Ascending aorta (tissue), 2 donors: ENCODE data around the gene SMPD4. TPM values are rescaled to one million over a fixed set of nuclear protein-coding genes. Genes with fewer than 3 reads are reported as not detected.
"Not testable (repeated sequence)": the region's sequence is repeated elsewhere in the genome, so short reads cannot be mapped to it uniquely, and the experiment has no call there.

ENCODE experiments used
- DNase-seq, 2 donors: peaks; one replicate each; pipeline ENCODE4 v3.0.0-alpha.2; 2019; ENCODE audit warnings: low spot score in 2 of 2
- H3K27ac ChIP-seq, 2 donors: fragments of 200-600 bp; sonication (generic); one replicate each; pipeline ENCODE4 v1.5.1; 2016 to 2017; ENCODE audit warnings: mild to moderate bottlenecking in 1 of 2
- H3K27me3 ChIP-seq: fragments of 200-600 bp; sonication (generic); one replicate; pipeline ENCODE4 v1.5.1; 2017
- H3K36me3 ChIP-seq, 2 donors: fragments of 200-600 bp; sonication (generic); one replicate each; pipeline ENCODE4 v1.5.1; 2016
- H3K4me1 ChIP-seq, 2 donors: fragments of 200-600 bp; sonication (generic); one replicate each; pipeline ENCODE4 v1.5.1; 2016 to 2017; ENCODE audit warnings: mild to moderate bottlenecking in 1 of 2
- H3K4me3 ChIP-seq, 2 donors: fragments of 200-600 bp; sonication (generic); one replicate each; pipeline ENCODE4 v1.5.1; 2016 to 2017; ENCODE audit warnings: mild to moderate bottlenecking in 1 of 2
- H3K9me3 ChIP-seq, 2 donors: fragments of 200-600 bp; sonication (generic); one replicate each; pipeline ENCODE4 v1.5.1; 2016
- intact Hi-C: fragments of 100-400 bp; cut with DNase I; formaldehyde crosslinking; loops from one replicate; pipeline ENCODE4 v1.15.1; 2023
- total RNA-seq: library from RNA; depleted of rRNA; stranded (reverse); fragments of >200 nt; gene quantifications from one replicate; pipeline ENCODE4 v1.1.0, GENCODE V29; 2016
- TF ChIP-seq, protein P1 (sequence below), 3 experiments: fragments of 200-600 bp in 2 of 3; fragments of 450-650 bp in 1 of 3; sonication (generic) in 2 of 3; IDR thresholded peaks; one replicate each; pipeline ENCODE4 v1.5.1; 2016 to 2019; ENCODE audit warnings: antibody characterized with exemption in 3 of 3, mild to moderate bottlenecking in 1 of 3, moderate library complexity in 1 of 3

Gene SMPD4, protein sequence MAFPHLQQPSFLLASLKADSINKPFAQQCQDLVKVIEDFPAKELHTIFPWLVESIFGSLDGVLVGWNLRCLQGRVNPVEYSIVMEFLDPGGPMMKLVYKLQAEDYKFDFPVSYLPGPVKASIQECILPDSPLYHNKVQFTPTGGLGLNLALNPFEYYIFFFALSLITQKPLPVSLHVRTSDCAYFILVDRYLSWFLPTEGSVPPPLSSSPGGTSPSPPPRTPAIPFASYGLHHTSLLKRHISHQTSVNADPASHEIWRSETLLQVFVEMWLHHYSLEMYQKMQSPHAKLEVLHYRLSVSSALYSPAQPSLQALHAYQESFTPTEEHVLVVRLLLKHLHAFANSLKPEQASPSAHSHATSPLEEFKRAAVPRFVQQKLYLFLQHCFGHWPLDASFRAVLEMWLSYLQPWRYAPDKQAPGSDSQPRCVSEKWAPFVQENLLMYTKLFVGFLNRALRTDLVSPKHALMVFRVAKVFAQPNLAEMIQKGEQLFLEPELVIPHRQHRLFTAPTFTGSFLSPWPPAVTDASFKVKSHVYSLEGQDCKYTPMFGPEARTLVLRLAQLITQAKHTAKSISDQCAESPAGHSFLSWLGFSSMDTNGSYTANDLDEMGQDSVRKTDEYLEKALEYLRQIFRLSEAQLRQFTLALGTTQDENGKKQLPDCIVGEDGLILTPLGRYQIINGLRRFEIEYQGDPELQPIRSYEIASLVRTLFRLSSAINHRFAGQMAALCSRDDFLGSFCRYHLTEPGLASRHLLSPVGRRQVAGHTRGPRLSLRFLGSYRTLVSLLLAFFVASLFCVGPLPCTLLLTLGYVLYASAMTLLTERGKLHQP
- total RNA-seq, result 185 TPM

DNA sequence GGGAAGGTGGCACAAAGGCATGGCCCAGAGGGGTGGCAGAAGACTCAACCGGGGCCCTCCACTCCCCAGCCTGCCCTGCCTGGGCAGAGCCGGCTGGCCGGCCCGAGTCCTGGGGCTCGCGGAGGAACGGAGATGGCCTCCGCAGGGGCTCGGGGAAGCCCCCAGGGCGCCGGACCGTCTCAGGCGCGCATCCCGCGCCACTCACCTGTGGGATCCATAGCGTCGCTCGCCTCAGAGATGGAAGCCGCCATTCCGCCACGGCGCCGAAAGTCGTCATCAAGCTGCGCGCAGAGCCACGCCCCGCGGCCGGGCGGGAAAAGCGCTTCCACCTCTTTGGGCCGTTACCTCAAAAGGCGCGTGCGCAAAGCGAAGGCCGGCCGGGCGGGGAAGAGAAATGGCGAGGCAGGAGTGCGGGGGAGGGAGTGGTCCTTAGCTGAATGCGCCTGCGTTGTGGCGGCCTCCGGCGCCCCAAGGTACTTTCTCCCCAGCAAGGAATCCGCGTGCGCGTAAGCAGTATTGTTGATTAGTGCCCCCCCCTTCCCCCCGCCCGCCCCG is at the start of gene SMPD4:
SMPD4 (minus strand) TSS at position 278 of the 555 bp plus-strand sequence. CDS start 5,010 bp downstream, outside the sequence.
- H3K4me1 ChIP-seq, result peaks cover 9 to 11% of the 10 kb centered on the region in 2 donors
- peaks cover 0 to 1% of the 10 kb centered on the region in 2 donors for H3K36me3 ChIP-seq
- intact Hi-C loops, result loop anchor here (1.0 to 2.0 kb wide), 2 partner anchors 161 to 911 kb away; partner anchors contain the start of genes FAM168B and IMP4
- TF ChIP-seq, protein P1, sequence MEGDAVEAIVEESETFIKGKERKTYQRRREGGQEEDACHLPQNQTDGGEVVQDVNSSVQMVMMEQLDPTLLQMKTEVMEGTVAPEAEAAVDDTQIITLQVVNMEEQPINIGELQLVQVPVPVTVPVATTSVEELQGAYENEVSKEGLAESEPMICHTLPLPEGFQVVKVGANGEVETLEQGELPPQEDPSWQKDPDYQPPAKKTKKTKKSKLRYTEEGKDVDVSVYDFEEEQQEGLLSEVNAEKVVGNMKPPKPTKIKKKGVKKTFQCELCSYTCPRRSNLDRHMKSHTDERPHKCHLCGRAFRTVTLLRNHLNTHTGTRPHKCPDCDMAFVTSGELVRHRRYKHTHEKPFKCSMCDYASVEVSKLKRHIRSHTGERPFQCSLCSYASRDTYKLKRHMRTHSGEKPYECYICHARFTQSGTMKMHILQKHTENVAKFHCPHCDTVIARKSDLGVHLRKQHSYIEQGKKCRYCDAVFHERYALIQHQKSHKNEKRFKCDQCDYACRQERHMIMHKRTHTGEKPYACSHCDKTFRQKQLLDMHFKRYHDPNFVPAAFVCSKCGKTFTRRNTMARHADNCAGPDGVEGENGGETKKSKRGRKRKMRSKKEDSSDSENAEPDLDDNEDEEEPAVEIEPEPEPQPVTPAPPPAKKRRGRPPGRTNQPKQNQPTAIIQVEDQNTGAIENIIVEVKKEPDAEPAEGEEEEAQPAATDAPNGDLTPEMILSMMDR (IDR thresholded peaks at IDR 0.05), result no peak
- peak within 1 kb of the TSS; percentile 92 to 99 for H3K4me3 ChIP-seq
- H3K9me3 ChIP-seq, result no peaks in the 10 kb centered on the region
- DNase-seq, result peak; percentile 86 to 98
- peak within 1 kb of the TSS; percentile 82 to 90 for H3K27ac ChIP-seq
- H3K27me3 ChIP-seq, result no peaks in the 10 kb centered on the region

DNA sequence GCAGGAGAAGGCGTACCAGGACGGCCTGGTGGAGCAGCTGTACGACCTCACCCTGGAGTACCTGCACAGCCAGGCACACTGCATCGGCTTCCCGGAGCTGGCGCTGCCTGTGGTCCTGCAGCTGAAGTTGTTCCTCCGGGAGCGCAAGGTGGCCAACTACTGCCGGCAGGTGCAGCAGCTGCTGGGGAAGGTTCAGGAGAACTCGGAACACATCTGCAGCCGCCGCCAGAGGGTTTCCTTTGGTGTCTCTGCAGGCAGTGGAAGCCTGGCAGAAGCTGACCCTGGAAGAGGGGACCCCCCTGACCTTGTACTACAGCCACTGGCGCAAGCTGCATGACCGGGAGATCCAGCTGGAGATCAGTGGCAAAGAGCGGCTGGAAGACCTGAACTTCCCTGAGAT is 49.5 kb upstream of the SMPD4 start:
- H3K4me1 ChIP-seq, H3K9me3 ChIP-seq, DNase-seq, H3K27ac ChIP-seq, H3K27me3 ChIP-seq, H3K4me3 ChIP-seq, H3K36me3 ChIP-seq, intact Hi-C loops: not testable (repeated sequence)

DNA sequence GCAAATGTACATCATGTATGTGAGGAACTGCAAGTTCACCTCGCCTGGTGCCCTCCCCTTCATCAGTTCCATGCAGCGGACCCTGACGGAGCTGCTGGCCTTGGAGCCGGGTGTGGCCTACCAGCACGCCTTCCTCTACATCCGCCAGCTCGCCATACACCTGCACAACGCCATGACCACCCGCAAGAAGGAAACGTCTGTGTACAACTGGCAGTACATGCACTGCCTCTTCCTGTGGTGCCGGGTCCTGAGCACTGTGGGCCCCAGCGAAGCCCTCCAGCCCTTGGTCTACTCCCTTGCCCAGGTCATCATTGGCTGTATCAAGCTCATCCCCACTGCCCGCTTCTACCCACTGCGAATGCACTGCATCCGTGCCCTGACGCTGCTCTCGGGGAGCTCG is 49.0 kb upstream of the SMPD4 start:
- intact Hi-C loops, H3K9me3 ChIP-seq, H3K4me1 ChIP-seq, H3K27me3 ChIP-seq, DNase-seq, H3K4me3 ChIP-seq, H3K36me3 ChIP-seq, H3K27ac ChIP-seq: not testable (repeated sequence)

DNA sequence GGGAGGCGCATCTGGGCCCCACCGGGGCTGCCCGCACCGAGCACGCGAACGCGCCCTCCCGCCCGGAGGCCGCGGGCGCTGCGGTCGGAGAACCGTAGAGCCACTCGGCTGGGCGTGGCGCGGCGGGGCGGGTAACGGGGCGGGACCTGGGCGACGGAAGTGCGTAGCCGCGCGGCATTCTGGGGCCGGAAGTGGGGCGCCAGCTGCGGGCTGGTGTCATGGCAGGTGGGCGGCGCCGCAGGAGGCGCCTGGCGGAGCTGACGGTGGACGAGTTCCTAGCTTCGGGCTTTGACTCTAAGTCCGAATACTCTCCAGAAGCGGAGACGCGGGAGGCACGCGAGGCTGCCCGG is 47.7 kb upstream of the SMPD4 start:
- not testable (repeated sequence) for H3K27me3 ChIP-seq, DNase-seq
- peak overlapping the region in 1 of 2 donors; percentile 24 for H3K4me3 ChIP-seq

DNA sequence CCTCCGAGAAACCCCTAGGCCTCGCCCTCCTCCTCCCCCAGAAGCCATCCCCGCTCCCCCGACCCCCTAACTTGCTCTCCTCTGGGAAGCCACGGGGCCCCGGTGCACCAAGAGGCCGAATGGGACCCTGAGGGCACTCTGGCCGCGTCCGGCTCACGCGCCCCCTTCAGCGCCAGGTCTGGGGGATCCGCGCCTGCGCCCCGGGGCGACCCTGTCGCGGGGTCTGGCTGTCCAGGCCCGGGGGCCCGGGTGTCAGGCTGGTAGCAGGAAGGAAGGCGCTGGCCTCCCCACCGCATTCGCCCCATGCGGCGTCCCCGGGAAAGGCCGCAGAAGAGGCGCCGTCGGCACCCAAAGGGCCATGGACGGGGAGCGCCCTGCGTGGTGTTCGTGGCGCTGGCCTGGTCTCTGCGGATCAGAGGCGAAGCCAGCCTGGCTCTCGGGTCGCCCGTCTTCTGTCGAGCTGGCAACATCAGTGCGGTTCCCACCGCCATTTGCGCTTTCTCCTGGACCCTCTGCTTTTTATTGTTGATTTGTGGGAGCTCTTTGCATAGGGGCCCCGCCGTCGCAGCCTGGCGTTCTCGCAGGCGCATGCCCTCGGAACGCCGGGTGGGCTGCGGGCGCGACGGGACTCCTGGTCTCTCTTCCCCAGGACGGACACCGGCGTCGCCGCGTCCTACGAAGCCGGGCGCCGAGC is 47.2 kb upstream of the SMPD4 start:
- H3K4me1 ChIP-seq, H3K36me3 ChIP-seq, H3K27me3 ChIP-seq, DNase-seq, intact Hi-C loops, H3K27ac ChIP-seq, H3K9me3 ChIP-seq: not testable (repeated sequence)
- peak overlapping the region in 1 of 2 donors; percentile 24 for H3K4me3 ChIP-seq

More for the DNA sequence above, 47.7 kb upstream of the SMPD4 start:
- H3K9me3 ChIP-seq, H3K4me1 ChIP-seq, H3K36me3 ChIP-seq, H3K27ac ChIP-seq, intact Hi-C loops: not testable (repeated sequence)

DNA sequence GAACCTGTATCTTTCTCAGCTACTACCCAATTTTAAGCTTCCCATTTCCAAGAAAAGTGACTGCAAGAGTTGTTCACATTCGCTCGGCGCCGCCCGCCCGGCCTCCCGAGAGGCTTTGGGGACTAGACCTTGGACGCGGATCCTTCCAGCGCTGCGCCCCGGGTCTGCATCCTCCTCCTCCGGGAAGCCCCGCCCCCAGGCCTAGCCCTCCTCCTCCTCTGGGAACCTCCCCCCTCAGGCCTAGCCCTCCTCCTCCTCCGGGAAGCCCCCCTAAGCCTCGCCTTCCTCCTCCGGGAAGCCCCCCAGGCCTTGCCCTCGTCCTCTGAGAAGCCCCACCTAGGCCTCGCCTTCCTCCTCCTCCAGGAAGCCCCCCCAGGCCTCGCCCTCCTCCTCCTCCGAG is 46.6 kb upstream of the SMPD4 start:
- H3K9me3 ChIP-seq, H3K36me3 ChIP-seq, DNase-seq, H3K27me3 ChIP-seq, H3K4me1 ChIP-seq, intact Hi-C loops, H3K4me3 ChIP-seq, H3K27ac ChIP-seq: not testable (repeated sequence)

DNA sequence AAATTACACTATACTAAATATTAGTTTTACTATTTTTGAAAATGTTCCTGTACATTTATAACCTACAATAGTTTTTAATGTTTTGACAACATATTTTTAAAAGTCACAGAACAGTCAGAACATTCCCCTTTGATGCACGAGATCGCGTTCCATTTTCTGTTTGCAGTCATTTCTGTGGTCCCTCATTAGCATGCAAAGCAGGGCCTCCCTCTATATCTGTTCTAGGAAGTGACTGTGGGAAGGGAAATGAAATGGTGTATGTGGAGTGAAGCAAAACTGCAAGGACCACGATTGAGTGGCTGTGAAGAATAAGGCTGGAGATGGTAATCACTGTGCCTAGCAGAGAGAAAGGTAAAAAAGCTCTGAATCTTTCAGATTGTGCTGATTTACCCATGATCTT is 41.1 kb upstream of the SMPD4 start:
- H3K27me3 ChIP-seq, intact Hi-C loops, H3K36me3 ChIP-seq, DNase-seq, H3K9me3 ChIP-seq, H3K4me1 ChIP-seq, H3K27ac ChIP-seq, H3K4me3 ChIP-seq: not testable (repeated sequence)

DNA sequence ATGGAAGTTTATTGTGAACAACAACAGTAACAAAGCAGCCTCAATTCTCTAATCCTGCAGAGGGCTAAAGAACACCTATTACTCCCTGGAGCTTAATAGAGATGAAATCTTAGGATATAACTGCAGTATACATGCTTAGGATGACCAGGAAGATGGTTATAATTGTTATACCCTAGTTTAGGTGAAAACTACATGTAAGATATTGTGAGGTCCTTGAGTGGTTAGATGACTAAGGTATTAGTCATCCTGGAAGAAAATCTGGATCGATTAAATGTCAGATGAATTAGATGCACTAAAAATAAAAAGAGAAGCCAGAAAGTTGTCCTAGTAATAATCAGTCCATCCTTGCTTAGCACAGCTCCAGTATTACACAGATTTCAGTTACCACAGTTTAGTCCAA is 39.1 kb upstream of the SMPD4 start:
- H3K36me3 ChIP-seq, DNase-seq, H3K27ac ChIP-seq, intact Hi-C loops, H3K4me1 ChIP-seq, H3K4me3 ChIP-seq, H3K27me3 ChIP-seq, H3K9me3 ChIP-seq: not testable (repeated sequence)

DNA sequence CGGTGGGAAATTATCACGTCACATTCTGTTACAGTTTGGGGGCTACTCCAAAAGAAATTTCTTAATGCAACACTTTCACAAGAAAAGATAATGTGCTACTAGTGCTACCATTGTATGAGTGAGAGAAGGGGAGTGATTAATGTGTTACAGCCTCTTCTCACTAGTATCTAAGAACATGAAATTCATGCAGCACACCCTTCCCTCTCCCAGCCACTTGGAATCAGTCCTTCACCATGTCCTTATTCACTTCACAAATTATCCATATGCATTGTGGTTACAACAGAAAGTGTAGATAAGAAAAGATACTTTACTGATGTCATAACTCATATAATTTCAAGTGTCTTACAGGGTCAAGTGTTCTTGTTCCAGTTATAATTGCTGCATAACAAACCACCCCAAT is 37.7 kb upstream of the SMPD4 start:
- H3K36me3 ChIP-seq, H3K27me3 ChIP-seq, H3K9me3 ChIP-seq, H3K27ac ChIP-seq, intact Hi-C loops, H3K4me1 ChIP-seq, H3K4me3 ChIP-seq, DNase-seq: not testable (repeated sequence)

DNA sequence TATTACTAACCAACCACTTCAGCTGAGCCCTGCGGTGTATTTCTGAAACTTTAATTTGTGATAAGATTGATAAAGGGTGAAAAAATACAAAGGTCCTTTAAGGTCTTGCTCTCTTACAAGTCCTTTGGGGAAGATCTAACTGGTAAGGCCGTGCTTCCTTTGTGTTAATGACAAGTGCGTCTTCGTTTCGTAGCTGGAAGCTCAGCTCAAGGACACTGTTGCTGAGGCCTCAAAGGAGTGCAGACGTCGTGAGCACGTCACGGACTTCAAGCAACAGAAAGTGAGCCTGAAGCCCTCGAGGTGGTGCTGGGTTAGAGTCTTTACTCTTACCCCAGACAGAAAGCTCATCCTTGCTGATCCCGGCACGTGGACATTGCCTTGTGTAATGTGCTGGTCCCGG is 25.6 kb upstream of the SMPD4 start:
- H3K36me3 ChIP-seq, H3K27me3 ChIP-seq, H3K27ac ChIP-seq, H3K9me3 ChIP-seq, DNase-seq, intact Hi-C loops, H3K4me3 ChIP-seq, H3K4me1 ChIP-seq: not testable (repeated sequence)

DNA sequence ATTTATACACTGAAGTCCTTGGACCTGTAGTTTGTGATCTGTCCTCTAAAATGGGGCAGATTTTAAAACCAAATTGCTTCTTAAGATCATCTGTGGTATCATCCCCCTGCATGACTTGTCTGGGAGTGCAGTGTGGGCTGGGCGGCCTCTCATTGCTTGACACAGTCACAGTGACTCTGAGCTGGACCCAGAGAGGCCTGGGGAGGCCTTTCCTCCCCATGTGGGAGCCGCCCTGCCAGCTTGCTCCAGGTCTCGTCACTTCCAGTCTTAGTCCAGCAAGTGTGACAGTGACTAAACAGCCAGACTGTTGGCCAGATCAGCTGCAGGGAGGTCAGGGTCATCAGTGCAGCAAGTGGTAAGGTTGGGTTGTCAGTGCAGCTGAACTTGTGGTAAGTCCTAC is 21.7 kb upstream of the SMPD4 start:
- intact Hi-C loops, H3K27ac ChIP-seq, DNase-seq: not testable (repeated sequence)

DNA sequence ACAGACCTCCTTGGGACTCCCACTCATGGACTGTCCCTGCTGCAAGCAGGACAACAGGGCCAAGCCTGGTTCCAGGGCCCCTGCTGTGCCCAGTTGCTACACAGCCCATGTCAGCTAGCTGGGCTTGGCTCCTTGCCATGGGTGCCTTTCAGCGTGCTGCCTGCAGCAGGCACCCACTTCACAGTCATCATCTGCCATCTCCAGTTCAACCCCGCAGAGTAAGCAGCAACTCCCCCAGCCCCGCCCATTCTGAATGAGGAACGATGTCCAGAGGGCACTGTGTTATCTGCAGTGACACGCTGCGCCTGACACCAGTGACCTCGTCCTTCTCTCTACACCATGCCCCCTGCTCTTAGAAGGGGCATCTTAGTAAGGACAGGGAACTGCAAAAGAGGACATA is 21.1 kb upstream of the SMPD4 start:
- DNase-seq, H3K27me3 ChIP-seq, H3K36me3 ChIP-seq, H3K4me1 ChIP-seq, H3K9me3 ChIP-seq, H3K4me3 ChIP-seq, H3K27ac ChIP-seq, intact Hi-C loops: not testable (repeated sequence)

More for the DNA sequence above, 21.7 kb upstream of the SMPD4 start:
- not testable (repeated sequence) for H3K4me1 ChIP-seq, H3K27me3 ChIP-seq, H3K9me3 ChIP-seq, H3K36me3 ChIP-seq, H3K4me3 ChIP-seq
